Karpas-422 (cell line): ENCODE data around the gene RXRB. TPM values are rescaled to one million over a fixed set of nuclear protein-coding genes. Genes with fewer than 3 reads are reported as not detected.

Source experiments
- DNase-seq: peaks from one replicate; pipeline ENCODE4 v3.0.0-alpha.2; 2015
- H2AFZ ChIP-seq: fragments of 200-600 bp; sonication (generic); 2 replicates; pipeline ENCODE4 v1.6.1; 2014; ENCODE audit warnings: antibody characterized with exemption, low read length, mixed read lengths
- H3K27ac ChIP-seq: fragments of 200-600 bp; sonication (generic); 2 replicates; pipeline ENCODE4 v1.5.1; 2014; ENCODE audit warnings: mild to moderate bottlenecking, low read length, moderate library complexity
- H3K27me3 ChIP-seq: fragments of 200-600 bp; sonication (generic); 2 replicates; pipeline ENCODE4 v1.6.1; 2014; ENCODE audit warnings: low read length, mixed read lengths
- H3K36me3 ChIP-seq: fragments of 200-600 bp; sonication (generic); 2 replicates; pipeline ENCODE4 v1.6.1; 2014; ENCODE audit warnings: low read length, mixed read lengths; ENCODE audit not compliant: insufficient read depth
- H3K4me1 ChIP-seq: fragments of 200-600 bp; sonication (generic); 2 replicates; pipeline ENCODE4 v1.6.1; 2014; ENCODE audit warnings: mild to moderate bottlenecking, low read length, mixed read lengths
- H3K4me2 ChIP-seq: fragments of 200-600 bp; sonication (generic); 2 replicates; pipeline ENCODE4 v1.6.1; 2014; ENCODE audit warnings: low read length, low read depth, mild to moderate bottlenecking; ENCODE audit not compliant: poor library complexity, severe bottlenecking
- H3K4me3 ChIP-seq: fragments of 200-600 bp; sonication (generic); 2 replicates; pipeline ENCODE4 v1.5.1; 2014; ENCODE audit warnings: mild to moderate bottlenecking, antibody characterized with exemption, low read length, mixed read lengths
- H3K79me2 ChIP-seq: fragments of 200-600 bp; sonication (generic); 2 replicates; pipeline ENCODE4 v1.6.1; 2014; ENCODE audit warnings: mild to moderate bottlenecking, low read length, mixed read lengths
- H3K9ac ChIP-seq: fragments of 200-600 bp; sonication (generic); 2 replicates; pipeline ENCODE4 v1.6.0; 2014; ENCODE audit warnings: low read length
- H3K9me2 ChIP-seq: fragments of 200-600 bp; sonication (generic), shearing (Covaris generic); replicated peaks from 2 replicates; pipeline ENCODE4 v1.6.0; 2014; ENCODE audit warnings: mild to moderate bottlenecking, low read length, moderate library complexity; ENCODE audit not compliant: insufficient read depth
- H3K9me3 ChIP-seq: fragments of 300-700, 200-600 bp; sonication (generic); 2 replicates; pipeline ENCODE4 v1.6.1; 2014; ENCODE audit warnings: low read length, mixed read lengths
- H4K20me1 ChIP-seq: fragments of 200-600 bp; sonication (generic); 2 replicates; pipeline ENCODE4 v1.6.1; 2014; ENCODE audit warnings: mild to moderate bottlenecking, antibody characterized with exemption, low read length, low read depth; ENCODE audit not compliant: insufficient read depth
- total RNA-seq: library from RNA; depleted of rRNA; stranded (reverse); fragments of >200 nt; shearing (Covaris generic); gene quantifications from 2 replicates; pipeline ENCODE4 v1.2.3, GENCODE V29; 2014; ENCODE audit warnings: low replicate concordance

The RXRB gene
- total RNA-seq, 1 experiment from 2014 or later, result 26.2 TPM

DNA sequence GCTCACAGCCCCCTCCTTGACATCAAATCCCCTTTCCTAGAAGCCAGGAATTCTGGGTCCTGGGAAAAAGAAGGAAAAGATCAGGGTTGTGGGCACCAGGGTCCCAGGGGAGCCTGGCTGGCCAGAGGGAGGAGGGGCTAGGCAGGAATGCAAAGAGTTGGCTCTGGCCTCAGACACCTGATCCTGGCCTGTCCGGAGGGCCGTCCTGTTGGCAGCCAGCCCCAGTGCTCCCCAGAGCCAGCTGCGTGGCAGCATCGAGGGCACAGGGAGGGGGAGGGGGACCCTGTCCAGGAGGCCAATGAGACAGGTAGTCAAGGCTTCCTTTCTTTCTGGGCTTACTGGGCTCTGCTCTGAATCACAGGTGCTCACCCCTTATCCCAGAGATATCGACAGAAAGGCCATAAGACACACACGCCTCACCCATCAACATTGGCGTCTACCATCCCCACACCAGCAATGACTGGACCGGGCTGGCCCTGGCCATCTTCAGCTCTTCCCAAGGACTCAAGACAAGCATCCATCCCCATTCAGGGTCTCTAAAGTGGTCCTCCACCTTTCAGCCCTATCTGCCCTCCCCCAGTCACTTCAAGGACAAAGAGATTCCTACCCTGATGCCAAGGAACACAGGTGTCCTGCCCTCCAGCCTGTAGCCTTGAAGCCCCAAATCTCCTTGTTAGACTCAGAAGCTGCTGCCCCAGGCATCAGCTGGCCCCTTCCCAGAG, 8.9 kb downstream of the RXRB start:
- DNase-seq, result no peak
- Histone ChIP-seq H3K4me2 (no peak overlapping the region), H3K4me3 (no peak overlapping the region)

DNA sequence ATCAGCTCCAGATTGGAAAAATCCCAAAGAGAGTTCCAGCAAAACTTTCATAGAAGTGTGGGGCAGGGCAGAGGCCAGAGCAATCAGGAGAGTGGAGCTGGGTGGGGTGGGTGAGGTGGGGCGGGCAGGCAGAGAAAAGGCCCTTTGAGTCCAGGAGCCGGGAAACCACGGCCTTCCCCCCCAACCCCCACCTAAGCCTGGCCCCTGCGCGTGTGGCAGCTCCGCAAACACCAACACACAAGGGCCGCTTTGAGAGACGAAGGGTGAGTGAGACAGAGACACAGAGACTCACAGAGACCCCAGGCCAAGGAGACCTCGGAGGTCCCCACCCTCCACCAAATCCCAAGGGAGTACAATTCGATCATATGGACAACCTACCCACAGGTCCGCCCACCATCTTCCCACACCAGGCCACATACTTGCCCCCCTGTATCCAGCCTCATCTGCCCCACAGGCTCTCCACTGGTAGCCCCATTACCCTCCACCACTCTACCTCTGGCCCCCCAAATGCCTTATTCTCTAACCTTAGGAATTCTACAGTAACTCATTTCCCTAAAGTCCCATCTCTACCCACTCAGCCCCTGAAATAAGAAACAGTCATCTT, 9.9 kb downstream of the RXRB start:
- Histone ChIP-seq H3K27ac (no peak overlapping the region), H3K27me3 (no peaks in the 10 kb centered on the region), H4K20me1 (no peaks in the 10 kb centered on the region), H3K36me3 (peaks cover 5% of the 10 kb centered on the region), H3K79me2 (no peaks in the 10 kb centered on the region), H3K9me2 (no peaks in the 10 kb centered on the region), H3K4me2 (no peak overlapping the region), H3K9me3 (no peaks in the 10 kb centered on the region), H3K4me1 (peaks cover 4% of the 10 kb centered on the region), H3K4me3 (no peak overlapping the region), H3K9ac (no peak overlapping the region), H2AFZ (no peak overlapping the region)
- no peak for DNase-seq

More for the DNA sequence above, 8.9 kb downstream of the RXRB start:
- Histone ChIP-seq H3K9me2 (no peaks in the 10 kb centered on the region), H3K27ac (no peak overlapping the region), H3K9me3 (no peaks in the 10 kb centered on the region), H4K20me1 (no peaks in the 10 kb centered on the region), H2AFZ (no peak overlapping the region), H3K9ac (no peak overlapping the region), H3K36me3 (peaks cover 15% of the 10 kb centered on the region), H3K27me3 (no peaks in the 10 kb centered on the region), H3K79me2 (no peaks in the 10 kb centered on the region), H3K4me1 (peaks cover 4% of the 10 kb centered on the region)

DNA sequence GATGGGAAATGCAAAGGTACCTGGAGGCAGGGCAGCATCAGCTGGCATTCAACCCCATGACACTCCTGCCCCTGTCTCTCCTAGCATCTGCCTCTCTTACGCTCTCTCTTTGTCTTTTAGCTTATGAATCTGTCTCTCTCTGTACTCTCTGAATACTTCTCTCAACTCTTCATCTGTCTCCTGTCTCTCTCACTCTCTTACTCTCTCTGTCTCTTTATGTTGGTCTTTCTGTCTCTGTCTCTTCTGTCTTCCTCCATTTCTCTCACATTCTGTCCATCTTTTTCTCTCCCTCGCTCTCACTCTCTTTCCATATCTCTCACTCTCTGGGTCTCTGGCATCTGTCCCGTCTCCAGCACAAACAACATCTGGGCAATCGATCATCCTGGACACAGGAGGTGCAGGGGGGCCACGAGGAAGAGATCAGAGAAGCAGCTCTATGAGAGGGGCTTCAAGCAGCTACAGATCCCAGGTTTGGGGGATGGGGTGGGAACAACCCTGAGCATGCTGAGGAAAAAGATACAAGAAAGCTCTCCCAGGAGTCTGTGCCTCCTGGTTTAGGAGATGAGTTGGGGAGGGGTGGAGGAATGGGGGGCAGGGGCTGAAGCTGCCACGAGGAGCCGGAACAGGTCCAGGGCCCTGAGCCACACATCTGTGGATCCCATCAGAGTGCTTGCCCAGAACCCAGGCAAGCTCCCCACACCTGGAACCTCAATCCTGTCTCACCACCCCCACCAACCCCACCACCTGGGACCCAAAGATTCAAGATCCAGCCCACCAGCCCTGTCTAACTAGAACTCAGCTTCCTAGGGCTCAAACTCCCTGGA, 10.6 kb downstream of the RXRB start:
- Histone ChIP-seq H3K27ac (no peak overlapping the region), H3K36me3 (no peaks in the 10 kb centered on the region), H3K79me2 (no peaks in the 10 kb centered on the region), H3K9me3 (no peaks in the 10 kb centered on the region), H3K4me1 (peaks cover 4% of the 10 kb centered on the region), H3K9ac (no peak overlapping the region), H4K20me1 (no peaks in the 10 kb centered on the region), H3K27me3 (no peaks in the 10 kb centered on the region), H2AFZ (no peak overlapping the region), H3K4me2 (no peak overlapping the region), H3K4me3 (no peak overlapping the region), H3K9me2 (no peaks in the 10 kb centered on the region)
- no peak for DNase-seq

DNA sequence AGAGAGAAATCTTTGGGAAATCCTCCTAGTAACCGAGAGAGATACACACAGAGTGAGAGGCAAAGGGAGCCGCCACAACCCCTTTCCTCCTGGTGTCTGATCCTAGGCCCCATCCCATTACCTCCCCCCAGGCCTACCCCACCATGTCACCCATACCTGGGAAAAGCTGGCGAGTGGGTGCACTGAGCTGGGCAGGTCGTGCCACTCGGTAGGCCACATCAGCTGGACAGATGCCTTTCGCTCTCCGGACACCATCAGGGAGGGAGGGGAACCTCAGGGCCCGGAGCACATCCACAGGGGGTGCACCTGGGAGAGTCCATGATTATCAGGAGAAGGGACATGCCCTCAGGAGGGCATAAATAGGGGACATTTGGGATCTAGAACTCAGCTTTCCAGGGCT, 11.3 kb downstream of the RXRB start:
- Histone ChIP-seq H3K79me2 (no peaks in the 10 kb centered on the region), H2AFZ (no peak overlapping the region), H3K4me2 (no peak overlapping the region), H3K36me3 (no peaks in the 10 kb centered on the region), H3K9me2 (no peaks in the 10 kb centered on the region), H3K9me3 (no peaks in the 10 kb centered on the region), H4K20me1 (no peaks in the 10 kb centered on the region), H3K4me3 (no peak overlapping the region), H3K9ac (no peak overlapping the region), H3K27me3 (no peaks in the 10 kb centered on the region), H3K27ac (no peak overlapping the region), H3K4me1 (peaks cover 4% of the 10 kb centered on the region)
- no peak for DNase-seq

DNA sequence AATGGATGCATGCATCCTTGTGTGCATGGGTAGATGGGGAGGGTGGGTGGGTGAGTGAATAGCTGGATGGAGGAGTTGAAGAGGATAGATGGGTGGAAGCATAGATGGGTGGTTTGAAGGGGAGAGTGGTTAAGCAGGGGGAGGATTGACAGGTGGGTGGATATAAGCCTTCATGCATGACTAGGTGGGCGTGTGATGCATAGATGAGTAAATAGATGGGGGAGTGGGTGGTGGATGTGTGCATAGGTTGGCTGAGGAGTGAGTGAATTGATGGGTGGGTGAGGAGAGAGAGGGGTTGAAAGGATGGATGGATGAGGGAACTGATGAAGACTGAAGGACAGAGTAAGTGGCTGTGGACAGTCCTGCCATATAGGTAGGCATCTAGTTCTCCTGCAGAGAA, 12.7 kb downstream of the RXRB start:
- Histone ChIP-seq H4K20me1 (no peaks in the 10 kb centered on the region), H3K36me3 (no peaks in the 10 kb centered on the region; the same call in 1 of the 2 replicates), H3K4me1 (peaks cover 3% of the 10 kb centered on the region), H3K4me2 (no peak overlapping the region), H3K9me2 (no peaks in the 10 kb centered on the region), H3K27me3 (no peaks in the 10 kb centered on the region), H3K9ac (no peak overlapping the region), H3K79me2 (no peaks in the 10 kb centered on the region), H3K27ac (no peak overlapping the region), H3K4me3 (no peak overlapping the region), H2AFZ (no peak overlapping the region), H3K9me3 (peaks cover 7% of the 10 kb centered on the region)
- no peak for DNase-seq

DNA sequence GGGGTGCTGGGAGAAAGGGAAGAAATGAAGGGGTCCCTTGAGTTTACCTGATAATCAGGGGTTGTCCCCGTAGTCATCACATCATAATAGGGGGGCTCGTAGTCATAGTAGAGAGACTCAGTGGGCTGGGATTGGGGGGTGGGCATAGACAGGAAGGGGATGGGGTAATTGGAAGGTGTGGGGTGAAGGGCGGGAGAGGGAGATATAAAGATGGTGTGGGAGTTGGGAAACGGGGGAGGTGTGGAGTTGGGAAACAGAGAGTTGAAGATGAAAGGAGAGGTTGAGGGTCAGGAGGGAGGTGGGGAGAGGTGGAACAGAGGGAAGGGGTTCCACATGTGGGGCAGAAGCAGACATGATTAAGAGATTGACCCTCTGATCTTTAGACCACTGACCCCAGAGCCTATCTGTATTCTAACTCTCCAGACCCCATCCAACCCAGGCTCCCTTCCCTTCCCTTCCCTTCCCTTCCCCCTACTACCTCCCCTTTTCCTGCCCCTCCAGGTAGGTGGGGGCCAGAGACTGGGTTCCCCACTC, 14.7 kb downstream of the RXRB start:
- no peak overlapping the region for H3K9ac ChIP-seq
- H3K9me3 ChIP-seq, result peaks cover 9% of the 10 kb centered on the region
- H4K20me1 ChIP-seq, result no peaks in the 10 kb centered on the region
- no peak overlapping the region for H3K4me2 ChIP-seq
- H3K79me2 ChIP-seq, result no peaks in the 10 kb centered on the region
- no peaks in the 10 kb centered on the region; the same call in 1 of the 2 replicates for H3K36me3 ChIP-seq
- DNase-seq, result no peak
- H3K9me2 ChIP-seq, result no peaks in the 10 kb centered on the region
- H3K4me3 ChIP-seq, result no peak overlapping the region
- H3K27ac ChIP-seq, result no peak overlapping the region
- no peak overlapping the region for H2AFZ ChIP-seq
- H3K4me1 ChIP-seq, result no peaks in the 10 kb centered on the region
- H3K27me3 ChIP-seq, result no peaks in the 10 kb centered on the region

DNA sequence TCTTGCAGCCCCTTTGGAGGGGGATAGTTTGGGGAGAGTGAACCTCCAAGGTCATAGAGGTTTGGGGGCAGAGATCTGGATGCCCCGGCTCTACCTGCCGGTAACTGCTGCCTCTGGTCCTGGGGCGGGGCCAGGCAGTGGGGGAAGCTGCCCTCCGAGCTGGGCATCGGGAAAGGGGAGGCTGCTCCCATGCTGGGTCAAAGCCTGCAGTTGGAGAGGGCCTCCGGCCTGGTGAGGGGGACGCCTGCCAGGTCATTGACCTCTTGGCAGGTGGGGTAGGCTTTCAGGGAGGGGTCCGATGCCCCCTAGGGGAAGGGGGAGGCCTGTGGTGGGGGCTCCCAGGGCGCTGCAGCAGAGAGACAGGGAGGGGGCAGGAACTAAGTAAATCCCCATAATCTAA, 15.3 kb downstream of the RXRB start:
- Histone ChIP-seq H3K9ac (no peak overlapping the region), H3K4me1 (no peaks in the 10 kb centered on the region), H4K20me1 (no peaks in the 10 kb centered on the region), H3K36me3 (no peaks in the 10 kb centered on the region; the same call in 1 of the 2 replicates), H3K4me2 (no peak overlapping the region), H3K9me2 (no peaks in the 10 kb centered on the region), H3K4me3 (no peak overlapping the region), H3K27me3 (no peaks in the 10 kb centered on the region), H3K79me2 (no peaks in the 10 kb centered on the region), H3K27ac (no peak overlapping the region), H3K9me3 (peaks cover 9% of the 10 kb centered on the region), H2AFZ (no peak overlapping the region)
- DNase-seq, result no peak
